Hepatocyte (in vitro differentiated cells): Measurements from ENCODE around the gene RNF13.

Source experiments
- EZH2 ChIP-seq: fragments of 200-600 bp; sonication (generic); IDR thresholded peaks from 2 replicates; pipeline ENCODE4 v1.6.1; 2016; ENCODE audit warnings: antibody characterized with exemption, mild to moderate bottlenecking, borderline replicate concordance
- EZH2phosphoT487 ChIP-seq: fragments of 200-600 bp; sonication (generic); IDR thresholded peaks from one replicate; pipeline ENCODE4 v1.6.1; 2018; ENCODE audit warnings: antibody characterized with exemption, mild to moderate bottlenecking, low read depth, moderate library complexity; ENCODE audit not compliant: unreplicated experiment, severe bottlenecking
- TF ChIP-seq, protein P1 (sequence below): fragments of 200-600 bp; sonication (generic); IDR thresholded peaks from 2 replicates; pipeline ENCODE4 v1.5.1; 2016; ENCODE audit warnings: antibody characterized with exemption, mild to moderate bottlenecking; ENCODE audit not compliant: poor library complexity

DNA sequence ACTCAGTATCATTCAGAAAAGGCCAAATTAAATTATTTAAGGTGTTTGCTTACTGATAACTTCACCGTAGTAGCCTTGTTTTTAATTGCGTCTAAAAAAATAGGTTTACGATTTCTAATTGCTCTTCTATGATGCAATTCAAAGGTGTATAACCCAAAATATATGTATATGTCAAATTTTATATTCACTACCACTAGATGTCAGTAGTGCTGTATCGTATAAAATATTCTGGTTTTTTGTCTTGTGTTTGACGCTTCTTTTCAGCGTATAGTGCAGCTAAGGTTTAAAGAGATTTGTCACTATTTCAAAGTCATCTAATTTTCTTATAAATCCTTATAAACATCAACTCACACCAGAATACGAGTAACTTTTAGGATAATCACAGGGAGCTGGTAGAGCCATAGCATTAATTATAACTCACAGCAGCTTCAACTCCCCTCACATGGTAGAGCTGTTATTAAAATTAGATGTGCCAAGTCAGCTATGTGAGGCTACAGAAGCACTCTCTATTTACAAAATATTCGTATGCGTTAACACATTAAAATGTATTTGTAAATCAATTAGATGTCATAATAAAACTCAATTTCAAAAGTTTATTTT is 154.2 kb downstream of the RNF13 start:
- TF ChIP-seq, protein P1, sequence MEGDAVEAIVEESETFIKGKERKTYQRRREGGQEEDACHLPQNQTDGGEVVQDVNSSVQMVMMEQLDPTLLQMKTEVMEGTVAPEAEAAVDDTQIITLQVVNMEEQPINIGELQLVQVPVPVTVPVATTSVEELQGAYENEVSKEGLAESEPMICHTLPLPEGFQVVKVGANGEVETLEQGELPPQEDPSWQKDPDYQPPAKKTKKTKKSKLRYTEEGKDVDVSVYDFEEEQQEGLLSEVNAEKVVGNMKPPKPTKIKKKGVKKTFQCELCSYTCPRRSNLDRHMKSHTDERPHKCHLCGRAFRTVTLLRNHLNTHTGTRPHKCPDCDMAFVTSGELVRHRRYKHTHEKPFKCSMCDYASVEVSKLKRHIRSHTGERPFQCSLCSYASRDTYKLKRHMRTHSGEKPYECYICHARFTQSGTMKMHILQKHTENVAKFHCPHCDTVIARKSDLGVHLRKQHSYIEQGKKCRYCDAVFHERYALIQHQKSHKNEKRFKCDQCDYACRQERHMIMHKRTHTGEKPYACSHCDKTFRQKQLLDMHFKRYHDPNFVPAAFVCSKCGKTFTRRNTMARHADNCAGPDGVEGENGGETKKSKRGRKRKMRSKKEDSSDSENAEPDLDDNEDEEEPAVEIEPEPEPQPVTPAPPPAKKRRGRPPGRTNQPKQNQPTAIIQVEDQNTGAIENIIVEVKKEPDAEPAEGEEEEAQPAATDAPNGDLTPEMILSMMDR = peak; percentile 66
- TF ChIP-seq EZH2 (no peak), EZH2phosphoT487 (no peak)
